Common myeloid progenitor, CD34-positive (primary cell): ENCODE measurements around the gene ARID3A.
"Not testable (repeated sequence)": the region's sequence is repeated elsewhere in the genome, so short reads cannot be mapped to it uniquely, and the experiment has no call there.

ENCODE experiments used
- CTCF ChIA-PET: fragments of 350-600 bp; sonication (Branson Sonifier 250); formaldehyde crosslinking; loops from one replicate; lab custom pipeline; 2021; ENCODE audit warnings: antibody characterized with exemption; lab: Charles Lee
- POLR2A ChIA-PET: fragments of 350-600 bp; sonication (Branson Sonifier 250); formaldehyde crosslinking; loops from one replicate; lab custom pipeline; 2021; ENCODE audit warnings: antibody characterized with exemption; lab: Charles Lee
- DNase-seq, 3 donors: peaks; one replicate each; pipeline versions ENCODE4 v3.0.0 to v3.0.0-alpha.2; 2013
- H3K27ac ChIP-seq, 2 experiments: 1 replicate in 1 of 2; 2 replicates in 1 of 2; pipeline ENCODE4 v1.7.0; 2013; ENCODE audit warnings: inconsistent platforms in 2 of 2, low read length in 2 of 2, mild to moderate bottlenecking in 2 of 2, low read depth in 1 of 2, moderate library complexity in 1 of 2; ENCODE audit not compliant: severe bottlenecking in 2 of 2, insufficient read depth in 1 of 2, poor library complexity in 1 of 2
- H3K27me3 ChIP-seq, 5 experiments: replicated peaks in 2 of 5; 1 replicate in 3 of 5; 2 replicates in 2 of 5; pipeline versions ENCODE4 v1.6.1 to v1.7.0; 2013; ENCODE audit warnings: low read length in 4 of 5, mild to moderate bottlenecking in 2 of 5, moderate library complexity in 2 of 5, inconsistent platforms in 1 of 5; ENCODE audit not compliant: insufficient read depth in 5 of 5, control insufficient read depth in 4 of 5
- H3K36me3 ChIP-seq, 4 experiments: 1 replicate in 2 of 4; 2 replicates in 2 of 4; pipeline versions ENCODE4 v1.6.1 to v1.7.0; 2013; ENCODE audit warnings: low read length in 3 of 4, control low read depth in 1 of 4, mild to moderate bottlenecking in 1 of 4; ENCODE audit not compliant: control insufficient read depth in 4 of 4, insufficient read depth in 4 of 4
- H3K4me1 ChIP-seq, 4 experiments: 1 replicate in 3 of 4; 2 replicates in 1 of 4; pipeline versions ENCODE4 v1.6.1 to v1.7.1; 2013; ENCODE audit warnings: low read length in 3 of 4, mild to moderate bottlenecking in 3 of 4, control low read depth in 1 of 4, inconsistent platforms in 1 of 4, moderate library complexity in 1 of 4; ENCODE audit not compliant: control insufficient read depth in 4 of 4, insufficient read depth in 4 of 4; ENCODE audit errors: control extremely low read depth in 1 of 4
- H3K4me3 ChIP-seq, 7 experiments: 1 replicate in 4 of 7; 2 replicates in 3 of 7; pipeline versions ENCODE4 v1.5.1 to v1.7.0; 2013; ENCODE audit warnings: mild to moderate bottlenecking in 7 of 7, low read length in 6 of 7, moderate library complexity in 6 of 7, inconsistent platforms in 2 of 7, low read depth in 2 of 7, control low read depth in 1 of 7; ENCODE audit not compliant: insufficient read depth in 4 of 7, control insufficient read depth in 1 of 7; ENCODE audit errors: extremely low read depth in 1 of 7
- H3K9me3 ChIP-seq, 5 experiments: 1 replicate in 4 of 5; 2 replicates in 1 of 5; pipeline versions ENCODE4 v1.6.1 to v1.7.1; 2013; ENCODE audit warnings: low read length in 4 of 5, mild to moderate bottlenecking in 2 of 5, inconsistent platforms in 1 of 5, low read depth in 1 of 5, moderate library complexity in 1 of 5; ENCODE audit not compliant: control insufficient read depth in 4 of 5, insufficient read depth in 2 of 5; ENCODE audit errors: control extremely low read depth in 1 of 5
- WGBS: methylation state at CpG from one replicate; pipeline ENCODE4 v1.1.5; 2013; ENCODE audit not compliant: insufficient coverage; 5-methylcytosine and 5-hydroxymethylcytosine counted together

The ARID3A gene

DNA sequence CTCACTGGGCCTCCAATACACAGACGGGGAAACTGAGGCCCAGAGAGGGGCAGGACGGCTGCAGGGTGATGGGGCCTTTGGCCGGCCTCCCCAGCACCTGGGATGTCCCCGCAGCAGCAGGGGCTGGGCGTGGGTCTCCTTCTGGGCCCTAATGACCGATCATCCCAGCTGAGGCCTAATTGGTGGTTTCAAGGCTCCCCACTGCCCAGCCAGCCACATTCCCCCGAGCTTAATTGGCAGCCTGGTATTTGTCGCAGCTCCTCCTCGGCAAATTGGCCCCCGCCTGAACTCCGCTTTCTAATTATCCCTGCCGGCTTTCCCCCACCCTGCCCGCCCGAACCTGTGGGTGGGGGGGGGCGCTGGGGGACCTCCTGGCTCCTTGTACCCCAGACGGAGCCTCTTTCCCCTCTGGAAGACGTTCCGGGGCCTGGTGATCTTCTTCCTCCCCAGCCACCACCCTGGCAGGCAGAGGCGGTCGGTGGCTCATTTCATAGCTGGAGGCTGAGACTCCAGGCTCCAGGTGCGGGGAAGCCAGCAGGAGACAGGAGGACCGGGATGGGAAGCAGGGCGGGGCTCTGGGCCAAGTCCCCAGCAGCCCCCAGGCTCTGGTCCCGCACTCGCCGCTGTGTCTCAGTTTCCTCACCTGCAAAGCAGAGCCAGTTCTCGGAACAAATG is 31.1 kb downstream of the ARID3A start:
- WGBS: 88% methylated on average over 25 of the region's 27 CpGs
- H3K27ac ChIP-seq: no peak overlapping the region

DNA sequence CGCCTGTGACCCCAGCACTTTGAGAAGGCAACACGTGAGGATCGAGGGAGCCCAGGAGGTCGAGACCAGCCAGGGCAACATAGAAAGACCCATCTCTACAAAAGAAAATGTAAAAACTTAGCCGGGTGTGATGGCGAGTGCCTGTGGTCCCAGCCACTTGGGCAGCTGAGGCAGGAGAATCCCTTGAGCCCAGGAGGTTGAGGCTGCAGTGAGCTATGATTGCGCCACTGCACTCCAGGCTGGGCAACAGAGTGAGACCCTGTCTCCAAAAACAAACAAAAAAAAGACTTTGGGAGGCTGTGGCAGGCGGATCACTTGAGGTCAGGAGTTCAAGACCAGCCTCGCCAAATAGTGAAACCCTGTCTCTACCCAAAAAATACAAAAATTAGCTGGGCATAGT is 31.7 kb downstream of the ARID3A start:
- H3K27me3 ChIP-seq, H3K27ac ChIP-seq, DNase-seq, POLR2A ChIA-PET, H3K9me3 ChIP-seq, H3K4me3 ChIP-seq: not testable (repeated sequence)
- Histone ChIP-seq H3K4me1 (peaks cover 0 to 29% (median 22%) of the 10 kb centered on the region in 4 experiments), H3K36me3 (peaks cover 0 to 29% (median 8%) of the 10 kb centered on the region in 4 experiments)
- WGBS: 90% methylated on average over 5 of the region's 9 CpGs
- CTCF ChIA-PET: interaction anchor here (0.6 kb wide), 1 partner anchor 236 kb away, joined by 4 read pairs; no protein-coding TSS in a partner anchor

More for the DNA sequence above, 31.1 kb downstream of the ARID3A start:
- no peak overlapping the region for H3K4me3 ChIP-seq
- ChIA-PET CTCF (interaction anchor here (1.4 to 2.5 kb wide), 2 partner anchors 24 to 25 kb away, joined by 4 to 7 read pairs; no protein-coding TSS in a partner anchor), POLR2A (interaction anchor here (0.6 kb wide), 1 partner anchor 18 kb away, joined by 3 read pairs; no protein-coding TSS in a partner anchor)
- H3K36me3 ChIP-seq: peaks cover 0 to 25% (median 8%) of the 10 kb centered on the region in 4 experiments
- peaks cover 0 to 29% (median 26%) of the 10 kb centered on the region in 4 experiments for H3K4me1 ChIP-seq
- no peak for DNase-seq
- H3K9me3 ChIP-seq: no peaks in the 10 kb centered on the region
- no peaks in the 10 kb centered on the region for H3K27me3 ChIP-seq

DNA sequence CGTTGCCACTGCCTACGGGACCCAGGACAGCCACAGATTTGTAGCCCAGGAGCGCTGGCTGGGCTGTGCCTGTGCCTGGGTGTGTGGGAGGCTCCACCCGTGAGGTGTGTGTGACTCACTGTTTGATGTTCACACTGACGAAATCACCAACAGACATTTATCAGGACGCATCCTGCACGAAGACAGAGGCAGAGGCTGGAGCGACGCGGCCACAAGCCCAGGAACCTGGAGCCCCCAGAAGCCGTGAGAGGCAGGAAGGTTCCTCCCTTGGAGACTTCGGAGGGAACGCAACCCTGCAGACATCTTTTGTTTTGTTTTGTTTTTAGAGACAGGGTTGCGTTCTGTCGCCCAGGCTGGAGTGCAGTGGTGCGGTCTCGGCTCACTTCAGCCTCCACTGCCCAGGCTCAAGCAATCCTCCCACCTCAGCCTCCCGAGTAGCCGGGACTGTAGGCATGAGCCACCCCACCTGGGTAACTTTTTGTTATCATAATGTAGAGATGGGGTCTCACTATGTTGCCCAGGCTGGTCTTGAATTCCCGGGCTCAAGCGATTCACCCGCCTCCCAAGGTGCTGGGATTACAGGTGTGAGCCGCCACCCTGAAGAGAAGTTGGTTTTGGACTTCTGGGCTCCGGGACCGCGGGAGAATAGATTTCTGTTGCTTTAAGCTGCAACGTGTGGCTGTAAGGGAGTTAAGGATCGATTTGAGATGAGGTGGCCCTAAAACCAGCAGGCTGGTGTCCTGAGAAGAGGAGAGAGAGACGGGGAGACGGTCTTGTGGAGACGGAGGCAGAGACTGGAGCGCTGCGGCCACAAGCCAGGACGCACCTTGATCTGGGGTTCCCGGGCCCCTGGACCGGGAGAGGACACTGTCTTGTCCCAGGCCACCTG is 33.4 kb downstream of the ARID3A start:
- DNase-seq: no peak
- no peak overlapping the region for H3K27ac ChIP-seq
- no peak overlapping the region for H3K4me3 ChIP-seq
- WGBS: 96% methylated on average over 28 of the region's 36 CpGs
- POLR2A ChIA-PET: no interaction called here
- CTCF ChIA-PET: interaction anchor here (0.6 to 1.0 kb wide), 2 partner anchors 21 to 1094 kb away, joined by 3 read pairs; no protein-coding TSS in a partner anchor
- H3K4me1 ChIP-seq: peaks cover 0 to 24% (median 14%) of the 10 kb centered on the region in 4 experiments
- no peaks in the 10 kb centered on the region for H3K27me3 ChIP-seq
- H3K36me3 ChIP-seq: peaks cover 0 to 43% (median 11%) of the 10 kb centered on the region in 4 experiments
- no peaks in the 10 kb centered on the region for H3K9me3 ChIP-seq

GRCh38 chr19:960020-960419 is 34.2 kb downstream of the ARID3A start:
- Histone ChIP-seq H3K27ac (peak overlapping the region in 1 of 2 experiments; percentile 5), H3K36me3 (peaks cover 4 to 51% (median 18%) of the 10 kb centered on the region in 4 experiments), H3K4me3 (no peak overlapping the region), H3K9me3 (peaks cover 0 to 3% (median 0%) of the 10 kb centered on the region in 5 experiments), H3K27me3 (no peaks in the 10 kb centered on the region), H3K4me1 (peaks cover 0 to 24% (median 12%) of the 10 kb centered on the region in 4 experiments)
- ChIA-PET CTCF (interaction anchor here (1.0 kb wide), 1 partner anchor 22 kb away, joined by 3 read pairs; no protein-coding TSS in a partner anchor), POLR2A (no interaction called here)
- 74% methylated on average over 9 of the region's 12 CpGs for WGBS
- no peak for DNase-seq

- H3K36me3 ChIP-seq: peaks cover 5 to 56% (median 23%) of the 10 kb centered on the region in 4 experiments
- ChIA-PET CTCF (no interaction called here), POLR2A (no interaction called here)
- no peaks in the 10 kb centered on the region for H3K27me3 ChIP-seq
- peaks cover 0 to 24% (median 11%) of the 10 kb centered on the region in 4 experiments for H3K4me1 ChIP-seq
- peaks cover 0 to 4% (median 0%) of the 10 kb centered on the region in 5 experiments for H3K9me3 ChIP-seq
- DNase-seq: no peak
- H3K4me3 ChIP-seq: no peak overlapping the region
- peak overlapping the region in 1 of 2 experiments; percentile 5 for H3K27ac ChIP-seq
- WGBS: 82% methylated on average over 8 of the region's 8 CpGs
Measured at GRCh38 chr19:960601-960938, 34.7 kb downstream of the ARID3A start.

DNA sequence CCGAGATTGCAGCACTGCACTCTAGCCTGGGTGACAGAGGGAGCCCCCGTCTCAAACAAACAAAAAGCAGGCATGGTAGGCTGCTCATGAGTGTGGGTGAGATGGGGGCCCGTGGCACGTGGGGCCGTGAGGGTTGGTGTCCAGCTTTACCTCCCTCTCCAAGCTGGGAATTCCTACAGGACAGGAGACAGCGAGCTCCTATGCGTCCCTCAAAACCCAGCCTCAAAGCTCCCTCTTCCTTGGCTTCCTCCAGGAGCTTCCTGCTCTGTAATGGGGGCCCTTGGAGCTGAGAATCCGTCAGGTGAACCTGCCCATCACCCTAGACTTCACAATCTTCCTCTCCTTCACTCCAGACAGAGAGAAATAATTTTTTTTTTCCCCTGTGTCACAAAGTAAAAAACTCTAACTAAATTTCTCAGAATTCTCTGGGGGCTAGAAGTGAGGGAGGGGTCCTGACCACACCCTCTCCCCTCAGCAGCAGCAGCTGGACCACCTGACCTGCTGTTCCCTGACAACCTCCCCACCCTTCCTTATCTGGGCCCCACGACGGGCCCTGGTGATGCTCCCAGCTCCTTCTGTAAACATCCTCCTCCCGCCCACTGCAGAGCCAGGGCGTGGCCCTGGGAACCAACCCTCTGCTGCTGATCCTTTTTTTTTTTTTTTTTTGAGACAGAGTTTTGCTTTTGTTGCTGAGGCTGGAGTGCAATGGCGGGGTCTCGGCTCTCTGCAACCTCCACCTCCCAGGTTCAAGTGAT is 36.2 kb downstream of the ARID3A start:
- H3K36me3 ChIP-seq: peaks cover 5 to 65% (median 28%) of the 10 kb centered on the region in 4 experiments
- CTCF ChIA-PET: interaction anchor here (0.7 to 1.3 kb wide), 6 partner anchors 9 to 38 kb away, joined by 3 to 5 read pairs (median 3); no protein-coding TSS in a partner anchor

More for the DNA sequence above, 36.2 kb downstream of the ARID3A start:
- peak in 1 of 3 donors; percentile 36 for DNase-seq
- H3K27me3 ChIP-seq: no peaks in the 10 kb centered on the region
- H3K4me3 ChIP-seq: no peak overlapping the region
- H3K4me1 ChIP-seq: peaks cover 0 to 24% (median 11%) of the 10 kb centered on the region in 4 experiments
- 93% methylated on average over 7 of the region's 14 CpGs for WGBS
- H3K9me3 ChIP-seq: peaks cover 0 to 4% (median 3%) of the 10 kb centered on the region in 5 experiments
- POLR2A ChIA-PET: no interaction called here
- no peak overlapping the region for H3K27ac ChIP-seq
